ENCODE results near the gene TRIB2. TPM values are rescaled to one million over a fixed set of nuclear protein-coding genes. Genes with fewer than 3 reads are reported as not detected.

TRIB2 gene
- total RNA-seq, 1 donor from 2014 or later: 122 TPM

- DNase-seq: no peak
Observed at GRCh38 chr2:12700989-12701388, 15.7 kb upstream of the TRIB2 start.

- DNase-seq: no peak
Observed at GRCh38 chr2:12701786-12702167, 15.0 kb upstream of the TRIB2 start.

DNA sequence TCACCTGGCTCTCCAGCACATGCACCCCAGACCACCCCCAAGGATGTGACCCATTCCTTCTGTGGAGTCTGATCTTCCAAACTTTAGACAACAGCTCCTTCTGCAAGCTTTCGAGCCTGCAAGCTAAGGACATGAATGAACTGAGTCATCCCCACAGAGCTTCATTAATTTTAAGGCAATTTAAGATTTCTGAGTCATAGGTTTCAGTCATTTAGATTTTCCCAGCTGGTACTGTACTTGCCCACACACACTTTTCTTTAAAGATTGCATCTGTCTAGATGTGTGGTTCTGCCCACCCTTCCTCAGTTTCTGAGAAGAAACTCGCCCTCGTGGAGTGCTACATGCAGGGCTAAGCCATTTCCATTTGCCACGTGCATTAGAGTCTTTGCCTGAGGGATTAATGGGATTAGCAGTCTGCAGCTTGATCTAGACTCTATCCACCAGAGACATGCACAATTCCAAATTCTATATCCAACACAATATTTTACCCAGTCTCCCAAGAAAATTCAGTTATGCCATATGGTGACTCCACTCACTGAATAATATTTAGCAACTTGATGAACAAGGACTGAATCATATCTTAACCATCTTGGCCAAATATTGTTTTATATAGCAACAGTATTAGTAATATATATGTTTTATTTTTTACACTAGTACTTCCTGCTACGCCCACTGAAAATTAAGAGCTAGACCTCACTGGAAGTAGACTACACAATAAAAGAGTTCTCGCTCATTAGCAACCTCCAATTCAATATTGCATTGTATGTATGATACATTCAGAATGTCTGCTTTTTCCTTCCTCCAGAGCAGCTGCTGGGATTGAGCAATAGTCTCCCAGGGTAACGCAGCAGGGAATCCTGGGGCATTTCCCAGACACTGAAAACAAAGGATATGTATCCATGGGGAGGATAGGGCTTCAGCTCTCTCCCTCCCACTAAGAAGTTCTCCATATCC, 14.3 kb upstream of the TRIB2 start:
- DNase-seq: peak; percentile 34

DNA sequence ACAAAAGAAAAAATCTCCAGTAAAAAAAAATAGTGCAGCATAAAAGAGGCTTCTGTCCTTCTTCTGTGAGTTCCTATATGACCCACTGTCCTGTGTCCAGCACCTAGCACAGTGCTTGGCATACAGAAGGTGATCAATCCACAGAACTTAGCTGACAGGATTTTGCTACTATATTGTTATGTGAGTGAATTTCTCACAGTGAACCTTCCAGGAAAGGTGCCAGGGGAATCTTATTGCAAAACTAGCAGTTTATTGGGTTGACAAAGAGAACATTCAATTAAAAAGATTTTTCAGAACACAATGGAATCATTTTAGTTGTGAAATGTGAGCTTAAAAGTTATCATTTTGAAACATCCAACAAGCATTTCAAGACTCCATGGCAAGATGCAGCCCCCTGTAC, 12.4 kb upstream of the TRIB2 start:
- DNase-seq: no peak

- DNase-seq: no peak
Observed at GRCh38 chr2:12705230-12705629, 11.5 kb upstream of the TRIB2 start.

DNA sequence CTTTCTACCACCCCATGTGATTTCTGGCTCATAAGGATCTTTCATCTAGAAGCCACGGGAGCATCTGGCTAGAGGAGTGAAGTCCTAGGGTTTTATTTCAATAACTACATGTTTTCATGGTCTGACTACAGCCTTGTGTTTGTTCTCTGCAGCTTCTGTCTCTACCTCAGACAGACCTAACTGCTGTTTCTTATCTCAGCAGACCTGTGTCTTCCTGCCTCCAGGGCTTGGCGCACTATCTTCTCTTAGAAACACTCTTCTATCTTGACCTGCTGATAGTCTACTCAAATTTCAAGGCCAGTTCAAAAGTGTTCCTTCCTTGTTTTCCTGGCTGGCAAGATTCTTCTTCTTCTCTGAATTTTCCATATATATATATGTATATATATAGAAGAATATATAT, 11.0 kb upstream of the TRIB2 start:
- no peak for DNase-seq

GRCh38 chr2:12708508-12709206, 8.1 kb upstream of the TRIB2 start:
- no peak for DNase-seq

DNA sequence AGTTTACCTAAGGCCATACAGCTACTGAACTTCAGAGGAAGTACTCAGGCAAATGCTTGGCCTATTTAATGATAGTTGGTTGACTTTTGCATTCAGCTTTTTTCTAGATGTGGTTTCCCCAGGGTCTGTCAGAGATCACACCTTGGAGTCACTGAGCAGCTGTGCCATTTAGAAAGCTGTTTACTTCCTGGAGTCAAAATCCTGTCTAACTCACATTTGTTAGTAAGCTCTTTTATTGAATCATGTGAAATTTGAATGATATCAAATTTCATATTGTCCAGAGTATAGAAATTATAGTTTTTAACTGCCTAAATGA, 7.6 kb upstream of the TRIB2 start:
- DNase-seq: no peak

DNA sequence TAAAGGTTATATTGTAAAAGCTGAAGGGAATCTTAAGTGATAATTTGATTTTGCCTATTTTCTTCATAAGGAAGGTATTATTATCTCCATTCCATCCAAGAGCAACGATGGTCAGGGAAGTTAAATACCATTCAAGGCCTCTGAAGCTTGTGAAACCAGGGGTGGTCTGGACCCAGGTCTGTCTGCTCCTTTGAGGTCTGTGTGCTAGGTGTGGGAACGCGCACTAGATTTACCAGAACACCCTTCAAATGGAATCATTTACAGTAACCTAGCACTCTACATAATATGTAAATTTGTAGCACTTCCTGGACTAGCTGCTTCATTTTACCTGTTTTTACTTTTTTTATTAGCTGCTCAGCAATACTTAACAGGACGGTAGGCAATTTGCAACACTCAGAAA, 6.4 kb upstream of the TRIB2 start:
- no peak for DNase-seq

DNA sequence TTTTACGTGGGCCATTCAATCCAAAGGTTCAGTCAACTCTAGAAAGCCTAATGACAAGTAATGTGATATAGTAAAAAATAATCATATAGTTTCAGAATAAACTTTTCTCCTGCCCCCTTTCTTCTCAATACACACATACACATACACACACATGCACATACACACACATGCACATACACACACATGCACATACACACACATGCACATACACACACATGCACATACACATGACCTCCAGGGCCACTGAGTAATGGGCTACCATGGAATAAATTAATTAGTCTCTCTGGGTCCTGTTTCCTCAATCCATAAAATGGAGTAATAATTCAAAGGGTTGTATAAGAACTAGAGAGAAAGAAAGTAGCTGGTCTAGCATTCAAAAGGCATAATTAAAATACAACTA, 5.4 kb upstream of the TRIB2 start:
- DNase-seq: no peak

DNA sequence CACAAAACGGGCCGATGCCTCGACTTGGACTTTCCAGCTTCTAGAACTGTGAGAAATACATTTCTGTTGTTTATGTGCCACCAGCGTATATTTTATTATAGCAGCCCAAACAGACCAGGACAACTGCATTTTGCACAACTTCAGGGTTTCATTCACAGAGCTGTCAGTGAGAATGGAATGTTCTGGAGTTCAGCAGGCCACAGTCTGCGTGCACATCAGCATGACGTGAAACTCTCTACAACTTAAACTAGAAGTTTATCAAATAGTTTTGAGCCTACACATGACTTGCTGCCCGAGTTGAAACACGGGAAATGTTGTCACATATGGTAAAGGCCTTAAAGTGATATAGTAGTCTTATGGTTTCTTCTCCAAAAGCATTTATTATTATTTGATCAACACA, 3.9 kb upstream of the TRIB2 start:
- no peak for DNase-seq

- no peak for DNase-seq
Observed at GRCh38 chr2:12714391-12715221, 2.1 kb upstream of the TRIB2 start.

DNA sequence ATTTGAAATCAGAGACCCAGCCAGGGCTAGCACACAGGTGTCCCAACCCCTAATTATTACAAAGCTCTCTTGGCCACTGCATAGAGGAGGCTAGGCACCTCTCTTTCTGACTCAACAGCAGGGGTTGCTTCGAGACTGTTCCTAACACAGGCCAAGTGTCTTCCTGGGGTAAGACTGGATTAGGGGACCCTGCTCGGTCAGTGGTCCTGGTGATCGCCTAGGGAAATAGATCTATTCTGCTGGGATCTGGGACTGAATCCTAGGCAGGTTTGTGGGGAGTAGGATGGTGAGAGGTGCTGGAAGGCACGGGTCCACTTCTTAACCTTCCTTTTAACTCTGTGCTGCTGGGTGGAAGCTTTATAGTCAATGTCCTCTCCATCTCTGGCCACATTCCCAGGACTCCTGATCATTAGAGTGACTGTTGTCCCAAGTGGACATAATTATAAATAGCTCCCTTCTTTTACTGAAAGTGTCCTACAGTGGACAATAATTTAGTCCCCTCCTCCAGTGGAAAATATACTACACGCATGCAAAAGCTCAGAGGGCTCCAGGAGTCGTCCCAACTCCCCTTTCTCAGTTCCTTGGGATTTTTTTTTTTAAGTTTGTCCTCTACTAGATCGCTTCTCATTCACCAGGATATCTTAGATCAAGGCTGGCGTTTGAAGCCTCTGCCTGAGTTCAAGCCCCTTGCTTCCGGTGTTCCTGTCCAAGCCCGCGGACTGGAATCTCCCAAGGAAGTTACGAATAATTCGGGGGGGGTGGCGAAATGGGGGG, 1.3 kb upstream of the TRIB2 start:
- no peak for DNase-seq

DNA sequence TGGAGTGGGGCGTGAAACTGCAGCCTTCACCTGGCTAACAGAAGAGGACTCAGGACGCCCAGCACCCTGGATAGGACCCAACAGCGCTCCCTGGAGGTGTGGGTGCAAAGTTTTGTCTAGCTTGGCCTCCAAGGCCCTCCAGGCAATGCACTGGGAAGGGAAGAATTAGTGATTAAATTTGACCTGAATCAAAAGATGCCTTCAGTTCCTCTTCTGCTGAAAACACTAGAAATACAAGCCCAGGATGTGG, 779 bp upstream of the TRIB2 start:
- peak; percentile 55 for DNase-seq

DNA sequence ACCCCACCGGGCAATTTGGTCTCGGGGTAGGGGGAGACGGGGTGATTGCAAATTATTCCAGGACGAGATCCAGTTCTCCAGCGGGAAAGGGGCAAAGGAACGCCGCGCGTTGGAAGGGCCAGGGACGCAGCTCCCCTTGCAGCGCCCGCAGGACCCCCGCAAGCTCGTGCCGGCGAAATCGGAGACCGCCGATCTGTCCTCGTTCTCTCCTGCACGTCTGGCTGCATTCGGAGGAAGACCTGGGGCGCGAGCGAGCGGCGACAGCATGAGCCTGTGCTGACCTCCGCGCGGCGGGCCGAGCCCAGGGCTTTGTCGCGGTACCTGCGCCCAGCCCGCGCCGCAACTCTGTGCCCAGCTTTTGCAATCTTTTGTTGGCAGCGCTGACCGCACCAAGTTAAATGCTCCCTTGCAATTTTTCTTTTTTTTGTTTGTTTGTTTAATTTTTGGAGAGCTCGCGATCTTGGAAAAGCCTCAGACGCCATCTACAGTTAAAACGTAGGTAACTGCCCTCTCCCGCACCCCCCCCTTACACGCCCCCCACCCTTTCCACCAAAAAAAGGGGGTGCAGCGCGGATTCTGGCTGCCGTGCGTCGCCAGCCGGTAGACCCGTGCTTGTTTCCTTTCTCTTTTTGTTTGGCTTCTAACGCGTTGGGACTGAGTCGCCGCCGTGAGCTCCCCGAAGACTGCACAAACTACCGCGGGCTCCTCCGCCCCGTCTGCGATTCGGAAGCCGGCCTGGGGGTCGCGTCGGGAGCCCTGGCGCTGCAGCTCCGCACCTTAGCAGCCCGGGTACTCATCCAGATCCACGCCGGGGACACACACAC, 667 bp downstream of the TRIB2 start:
- DNase-seq: no peak

GRCh38 chr2:12718015-12718671, 1.4 kb downstream of the TRIB2 start:
- DNase-seq: no peak

- DNase-seq: no peak
Observed at GRCh38 chr2:12718711-12719399, 2.1 kb downstream of the TRIB2 start.

DNA sequence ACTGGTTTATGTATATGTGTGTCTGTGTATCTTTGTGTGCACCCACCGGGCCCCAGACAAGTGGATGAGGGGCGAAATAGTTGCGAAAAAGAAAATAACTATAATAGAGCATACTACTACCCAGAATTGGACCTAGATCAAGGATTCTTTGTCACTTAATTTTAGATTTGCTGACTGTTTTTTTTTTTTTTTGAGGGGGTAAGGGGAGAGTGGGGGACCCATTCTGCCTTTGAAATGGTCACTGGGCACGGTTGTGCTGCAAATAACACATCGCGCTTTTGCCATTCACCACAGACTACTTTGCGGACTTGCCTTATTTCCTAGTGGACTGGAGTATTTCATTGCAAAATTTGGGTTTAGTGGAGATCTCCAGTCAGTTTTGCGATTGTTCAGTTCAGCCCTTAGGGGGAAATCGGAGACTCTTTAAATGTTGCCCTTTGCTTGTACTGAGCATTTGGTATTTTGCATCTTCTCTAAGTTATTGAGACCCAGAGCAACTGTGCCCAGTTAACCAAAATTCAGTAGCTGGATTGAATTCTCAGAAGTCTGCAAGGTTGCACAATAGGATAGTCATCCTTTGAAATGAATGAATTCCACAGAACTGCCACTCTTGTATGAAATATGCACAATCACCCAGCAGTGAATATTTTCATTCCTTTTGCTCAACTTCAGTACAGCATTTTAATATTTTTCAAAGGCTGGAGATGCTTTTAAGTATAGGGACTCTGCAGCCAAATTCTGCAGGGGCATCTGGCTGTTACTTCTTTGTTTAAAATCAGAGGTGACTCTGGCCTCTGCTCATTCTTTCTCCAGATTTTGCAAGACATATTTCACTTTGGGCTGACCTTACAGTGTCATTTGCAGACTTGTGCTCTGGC, 2.9 kb downstream of the TRIB2 start:
- no peak for DNase-seq

DNA sequence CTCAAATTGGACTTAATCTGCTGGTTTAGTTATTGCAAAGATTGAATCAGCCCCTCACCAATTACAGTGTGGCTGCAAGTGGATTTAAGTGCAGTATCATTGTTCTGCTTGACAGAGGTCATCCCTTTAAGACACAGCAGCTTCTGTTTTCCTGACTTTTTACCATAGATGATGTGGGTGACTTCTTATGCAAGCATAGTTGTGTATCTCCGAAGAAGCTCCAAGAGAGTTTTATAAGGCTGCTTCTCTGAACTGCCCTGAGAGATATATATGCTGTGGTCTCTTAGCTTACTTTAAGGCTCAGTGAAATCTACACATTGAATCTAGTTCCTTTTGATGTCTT, 3.5 kb downstream of the TRIB2 start:
- no peak for DNase-seq

Data from occipital lobe (tissue), 2 donors.